HFF-Myc (cell line): Measurements from ENCODE around the gene DNTT.

Experiments
- DNase-seq: peaks from one replicate; pipeline ENCODE4 v3.0.0-alpha.2; 2011; ENCODE audit warnings: low read depth; ENCODE audit errors: extremely low read depth
- H3K4me3 ChIP-seq: replicated peaks from 2 replicates; pipeline ENCODE4 v1.5.1; 2011; ENCODE audit warnings: low read depth, mild to moderate bottlenecking, control low read depth, low read length
- CTCF ChIP-seq: IDR thresholded peaks from 2 replicates; pipeline ENCODE4 v1.5.1; 2012; ENCODE audit warnings: mild to moderate bottlenecking, low read depth, low read length, control low read depth; ENCODE audit errors: missing control alignments

DNTT gene

DNA sequence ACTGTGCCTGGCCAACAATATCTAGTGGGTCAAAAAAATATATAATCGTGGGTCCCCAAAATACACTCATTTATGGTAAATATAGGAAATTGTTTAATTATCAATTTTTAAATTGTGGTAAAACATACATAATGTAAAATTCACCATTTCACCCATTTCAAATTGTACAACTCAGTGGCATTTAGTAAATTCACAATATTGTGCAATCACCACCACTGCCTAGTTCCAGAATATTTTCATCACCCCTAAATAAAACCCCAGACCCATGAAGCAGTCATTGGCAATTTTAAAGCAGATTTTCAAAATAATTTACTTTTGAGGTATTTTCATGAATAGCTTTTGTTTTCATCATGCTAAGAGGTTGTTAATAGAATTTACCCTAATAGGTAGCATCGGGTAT is 43.1 kb upstream of the DNTT start:
- DNase-seq: no peak
- TF ChIP-seq CTCF: no peak
- no peak overlapping the region for H3K4me3 ChIP-seq

DNA sequence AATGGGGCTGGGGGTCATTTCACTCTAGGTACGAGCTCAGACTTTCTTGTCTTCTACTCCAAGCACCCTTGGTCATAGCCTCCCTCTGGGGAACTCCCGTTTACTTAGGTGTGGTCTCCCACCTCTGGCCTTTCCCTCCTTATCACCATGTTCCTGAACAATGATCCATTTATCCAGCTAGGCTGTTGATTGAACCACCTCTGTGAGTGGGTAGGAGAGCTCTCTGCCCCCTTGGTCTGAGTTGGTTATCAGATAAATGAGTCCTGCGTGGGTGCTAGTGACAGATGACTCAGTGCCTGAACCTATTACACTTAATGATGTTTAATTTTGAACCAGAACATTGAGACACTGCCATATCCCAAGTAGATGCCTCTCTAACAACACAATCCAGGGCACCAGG is 42.3 kb upstream of the DNTT start:
- H3K4me3 ChIP-seq: no peak overlapping the region
- no peak for DNase-seq
- TF ChIP-seq CTCF: no peak

GRCh38 chr10:96263176-96263575 is 41.1 kb upstream of the DNTT start:
- no peak for DNase-seq
- no peak for TF ChIP-seq CTCF
- no peak overlapping the region for H3K4me3 ChIP-seq

DNA sequence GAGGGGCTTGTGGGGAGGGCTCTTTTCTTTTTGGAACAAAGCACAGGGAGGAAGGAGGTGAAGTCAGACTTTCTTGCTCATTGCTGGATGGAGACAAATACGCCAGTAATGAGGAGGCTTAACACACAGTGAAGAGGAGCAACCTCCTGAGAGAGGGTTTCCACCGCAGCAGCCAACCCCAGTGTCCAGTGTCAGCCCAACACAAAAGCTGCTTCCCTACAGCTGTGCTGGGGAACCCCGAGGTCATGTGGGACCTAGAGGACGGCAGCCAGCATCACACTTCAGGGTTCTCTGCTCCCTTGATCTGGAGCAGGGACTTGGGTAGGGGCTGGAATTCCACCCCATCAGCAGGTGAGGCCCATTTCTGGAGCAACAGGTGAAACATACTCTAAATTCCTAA is 40.6 kb upstream of the DNTT start:
- DNase-seq: no peak

GRCh38 chr10:96264938-96265337 is 39.3 kb upstream of the DNTT start:
- DNase-seq: no peak
- no peak overlapping the region for H3K4me3 ChIP-seq
- no peak for TF ChIP-seq CTCF

More for the DNA sequence above, 40.6 kb upstream of the DNTT start:
- TF ChIP-seq CTCF: no peak
- H3K4me3 ChIP-seq: no peak overlapping the region

GRCh38 chr10:96266118-96266770 is 38.0 kb upstream of the DNTT start:
- no peak overlapping the region for H3K4me3 ChIP-seq
- no peak for TF ChIP-seq CTCF
- no peak for DNase-seq

DNA sequence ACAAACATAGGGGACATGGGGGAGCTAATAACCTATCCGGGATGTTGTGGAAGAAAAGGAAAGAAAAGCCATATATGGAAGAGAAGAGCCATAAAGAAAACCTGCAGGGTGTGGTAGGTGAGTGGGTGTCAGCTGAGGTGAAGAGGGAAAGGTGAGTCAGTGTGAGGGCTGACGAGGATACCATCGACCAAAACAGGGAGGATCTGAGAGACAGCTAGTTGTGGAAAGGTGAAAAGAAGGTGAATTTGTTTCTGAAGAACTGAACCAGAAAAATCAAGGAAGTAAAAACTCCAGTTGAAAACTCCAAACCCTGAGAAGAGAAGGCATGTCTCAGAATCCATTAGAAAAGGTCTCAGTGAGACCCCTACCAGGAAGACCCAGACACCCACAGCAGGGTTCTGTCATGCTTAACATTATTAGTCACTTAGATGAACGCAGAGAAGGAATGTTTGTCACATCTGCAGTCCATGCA is 37.0 kb upstream of the DNTT start:
- no peak overlapping the region for H3K4me3 ChIP-seq
- no peak for DNase-seq
- no peak for TF ChIP-seq CTCF
